DMS153 (cell line): ENCODE data around the gene RRP1.
A peak's percentile ranks its signal among the peaks of the same experiment; 100 is the strongest.

Experiments
- DNase-seq: peaks from one replicate; lab custom pipeline; 2025; lab: John Stamatoyannopoulos, UW

RRP1 gene, protein sequence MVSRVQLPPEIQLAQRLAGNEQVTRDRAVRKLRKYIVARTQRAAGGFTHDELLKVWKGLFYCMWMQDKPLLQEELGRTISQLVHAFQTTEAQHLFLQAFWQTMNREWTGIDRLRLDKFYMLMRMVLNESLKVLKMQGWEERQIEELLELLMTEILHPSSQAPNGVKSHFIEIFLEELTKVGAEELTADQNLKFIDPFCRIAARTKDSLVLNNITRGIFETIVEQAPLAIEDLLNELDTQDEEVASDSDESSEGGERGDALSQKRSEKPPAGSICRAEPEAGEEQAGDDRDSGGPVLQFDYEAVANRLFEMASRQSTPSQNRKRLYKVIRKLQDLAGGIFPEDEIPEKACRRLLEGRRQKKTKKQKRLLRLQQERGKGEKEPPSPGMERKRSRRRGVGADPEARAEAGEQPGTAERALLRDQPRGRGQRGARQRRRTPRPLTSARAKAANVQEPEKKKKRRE

GRCh38 chr21:43789276-43790009 lies at the start of gene RRP1:
Gene RRP1 (plus strand): TSS chr21:43789577. CDS start chr21:43789630, 53 bp downstream.
- DNase-seq: peak; percentile 68

- DNase-seq: no peak
Measured at GRCh38 chr21:43739621-43740435, 49.5 kb upstream of the RRP1 start.

DNA sequence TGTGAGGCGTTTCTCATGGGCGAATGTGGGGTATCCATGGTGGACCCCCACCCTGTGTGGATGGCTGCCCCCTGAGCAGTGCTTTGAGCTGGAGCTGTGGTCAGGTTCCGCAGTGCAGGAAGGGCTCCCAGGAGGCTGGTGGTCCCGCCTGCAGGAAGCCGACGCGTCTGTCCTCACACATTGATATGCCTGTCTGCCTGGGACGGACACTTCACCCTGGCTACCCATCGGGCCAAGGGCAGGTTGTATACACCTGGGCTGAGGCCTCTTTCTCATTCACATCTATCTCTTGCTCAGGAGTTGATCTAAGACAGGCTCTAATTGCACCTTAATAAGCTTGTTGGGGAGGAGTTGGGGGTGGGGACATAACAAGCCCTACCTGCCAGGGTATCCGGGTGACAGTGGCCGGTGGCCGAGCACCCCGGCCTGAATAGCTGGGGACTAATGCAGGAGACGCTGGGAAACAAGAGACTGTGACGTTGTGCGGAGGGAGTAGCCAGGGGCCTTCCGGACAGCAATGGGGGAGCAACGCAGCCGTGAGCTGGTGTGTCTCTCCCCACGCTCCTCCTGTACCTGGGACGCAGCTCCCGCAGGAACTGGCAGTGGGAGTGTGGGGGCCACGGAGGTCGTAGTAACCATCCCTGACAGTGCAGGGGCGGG lies 48.8 kb upstream of the RRP1 start:
- no peak for DNase-seq

DNA sequence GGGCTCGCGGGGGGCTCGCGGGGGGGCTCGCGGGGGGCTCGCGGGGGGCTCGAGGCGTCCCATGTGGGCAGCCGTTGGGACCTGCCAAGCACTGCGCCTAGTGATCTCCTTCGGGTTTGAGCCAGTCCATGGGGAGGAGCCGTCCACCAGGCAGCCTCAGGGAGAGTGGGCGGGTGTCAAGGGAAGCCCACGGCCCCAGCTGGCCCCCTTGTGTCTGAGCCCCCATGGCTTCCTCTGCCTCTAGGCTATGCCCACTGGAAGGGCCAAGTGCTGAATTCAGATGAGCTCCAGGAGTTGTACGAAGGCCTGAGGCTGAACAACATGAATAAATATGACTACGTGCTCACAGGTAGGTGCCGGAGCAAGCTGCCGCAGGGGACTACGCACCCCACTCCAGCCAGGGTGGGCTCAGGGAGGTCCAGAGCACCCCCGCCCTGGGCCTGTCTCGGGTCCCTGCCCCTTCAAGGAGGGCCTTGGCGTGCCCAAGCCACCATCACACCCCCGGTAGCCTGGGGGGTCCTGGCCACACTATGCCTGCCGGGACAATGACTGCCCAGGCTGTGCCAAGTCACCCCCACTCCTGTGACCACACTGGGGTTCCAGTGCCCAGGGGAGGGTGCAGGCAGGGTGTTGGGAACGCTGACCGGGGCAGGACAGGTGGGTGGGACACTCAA lies 47.8 kb upstream of the RRP1 start:
- DNase-seq: no peak

DNA sequence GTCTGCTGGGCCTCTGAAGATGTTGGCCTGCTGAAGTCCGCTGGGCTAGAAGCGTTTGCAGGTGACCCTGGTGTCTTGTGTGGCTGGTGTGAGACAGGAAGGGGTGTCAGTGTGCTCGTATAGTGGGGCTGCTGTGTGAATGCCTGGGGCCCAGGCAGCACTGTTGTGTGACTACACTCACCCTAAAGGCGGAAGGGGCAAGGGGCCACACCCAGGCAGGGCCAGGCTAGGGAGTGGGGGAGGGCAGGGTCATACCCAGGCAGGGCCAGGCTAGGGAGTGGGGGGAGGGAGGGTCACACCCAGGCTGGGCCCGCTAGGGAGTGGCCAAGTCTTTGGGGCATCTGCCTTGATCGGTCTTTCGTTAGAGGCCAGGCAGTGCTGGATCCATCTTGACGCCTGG lies 45.4 kb upstream of the RRP1 start:
- DNase-seq: no peak

DNA sequence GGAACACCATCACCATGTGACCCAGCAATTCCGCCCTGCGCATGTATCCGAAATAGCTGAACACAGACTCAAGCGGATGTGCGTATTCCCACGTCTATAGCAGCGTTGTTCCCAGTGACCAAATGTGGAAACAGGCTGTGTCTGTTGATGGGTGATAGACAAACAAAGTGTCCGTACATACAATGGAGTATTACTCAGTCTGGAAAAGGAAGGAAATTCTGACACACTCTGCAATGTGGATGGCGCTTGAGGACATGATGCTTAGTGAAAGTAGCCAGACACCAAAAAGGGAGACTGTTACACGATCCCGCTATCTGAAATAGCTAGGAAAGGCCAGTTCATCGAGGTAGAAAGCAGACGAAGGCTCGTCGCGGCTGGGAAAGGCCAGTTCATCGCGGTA lies 44.7 kb upstream of the RRP1 start:
- DNase-seq: no peak

GRCh38 chr21:43745772-43746517 lies 43.4 kb upstream of the RRP1 start:
- DNase-seq: no peak

DNA sequence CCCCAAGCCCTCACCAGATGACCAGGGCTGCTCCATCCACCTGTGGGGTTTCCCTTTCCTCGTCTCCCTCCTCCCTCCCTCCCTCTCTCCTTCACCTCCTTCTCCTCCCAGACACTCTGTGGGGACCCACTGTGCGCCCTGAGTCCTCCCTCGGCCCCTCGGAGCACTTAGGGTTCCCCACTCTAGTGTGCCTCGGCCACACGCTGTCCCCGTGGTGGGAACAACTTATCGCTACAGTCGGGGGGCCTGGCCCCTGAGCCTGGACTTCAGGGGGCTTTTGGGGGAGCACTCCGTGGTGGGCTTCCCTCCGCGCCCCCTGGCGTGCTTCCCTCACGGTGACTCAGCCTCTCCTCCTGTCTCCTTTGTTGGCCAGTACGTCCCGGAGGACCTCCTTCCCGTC lies 40.8 kb upstream of the RRP1 start:
- DNase-seq: no peak

GRCh38 chr21:43749651-43750262 lies 39.6 kb upstream of the RRP1 start:
- no peak for DNase-seq

DNA sequence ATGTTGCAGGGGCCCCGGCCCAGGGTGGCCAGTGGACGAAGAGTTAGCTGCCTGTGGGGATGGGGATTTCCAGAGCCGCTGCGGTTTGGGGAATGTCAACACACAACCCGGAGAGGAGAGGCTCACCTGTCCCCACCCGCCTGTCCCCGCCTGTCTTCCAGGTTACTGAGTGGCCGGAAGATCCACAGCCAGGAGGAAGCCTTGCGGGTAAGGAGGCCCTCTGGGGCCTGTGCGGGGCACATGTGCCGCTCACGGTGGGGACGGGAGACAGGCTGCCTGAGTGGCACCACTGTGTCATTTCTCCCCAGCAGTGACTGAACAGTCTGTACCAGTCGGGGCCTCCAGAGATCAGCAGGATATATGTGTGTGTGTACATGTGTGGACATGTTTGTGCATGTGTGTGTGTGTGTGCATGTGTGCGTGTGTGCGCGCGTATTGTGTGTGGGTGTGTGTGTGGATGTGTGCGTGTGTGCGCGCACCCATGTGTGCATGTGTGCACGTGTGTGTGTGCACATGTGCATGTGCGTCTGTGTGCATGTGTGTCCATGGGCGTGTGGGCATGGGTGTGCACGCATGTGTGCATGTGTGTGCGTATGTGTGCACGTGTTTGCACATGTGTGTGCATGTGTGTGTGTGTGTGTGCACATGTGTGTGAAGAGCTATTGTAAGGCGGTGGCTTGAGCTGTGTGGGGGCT lies 38.9 kb upstream of the RRP1 start:
- no peak for DNase-seq

DNA sequence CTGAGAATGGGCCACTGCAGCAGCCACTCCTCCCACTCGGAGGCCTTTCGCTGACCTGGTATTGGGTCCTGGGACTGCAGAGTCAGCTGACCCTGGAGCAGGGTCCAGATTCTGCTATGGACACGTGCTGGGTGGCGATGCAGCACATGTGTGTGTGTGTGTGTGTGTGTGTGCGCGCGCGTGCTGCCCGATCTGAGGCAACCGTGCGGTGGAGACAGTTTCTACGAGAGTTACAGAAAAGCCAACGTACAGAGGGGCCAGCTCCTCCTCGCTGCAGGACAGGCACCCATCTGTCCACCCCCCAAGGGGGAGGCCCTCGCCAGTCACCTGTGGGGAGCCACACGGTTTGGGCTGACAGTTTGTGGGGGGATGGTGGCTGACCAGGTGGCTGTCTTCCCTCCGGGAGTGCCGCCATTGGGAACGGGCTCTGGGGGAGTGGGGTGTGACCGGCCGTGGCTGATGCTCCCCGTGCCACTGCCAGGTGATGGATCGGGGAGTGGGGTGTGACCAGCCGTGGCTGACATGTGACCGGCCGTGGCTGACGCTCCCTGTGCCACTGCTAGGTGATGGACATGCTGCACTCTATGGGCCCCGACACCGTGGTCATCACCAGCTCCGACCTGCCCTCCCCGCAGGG lies 37.3 kb upstream of the RRP1 start:
- DNase-seq: no peak

DNA sequence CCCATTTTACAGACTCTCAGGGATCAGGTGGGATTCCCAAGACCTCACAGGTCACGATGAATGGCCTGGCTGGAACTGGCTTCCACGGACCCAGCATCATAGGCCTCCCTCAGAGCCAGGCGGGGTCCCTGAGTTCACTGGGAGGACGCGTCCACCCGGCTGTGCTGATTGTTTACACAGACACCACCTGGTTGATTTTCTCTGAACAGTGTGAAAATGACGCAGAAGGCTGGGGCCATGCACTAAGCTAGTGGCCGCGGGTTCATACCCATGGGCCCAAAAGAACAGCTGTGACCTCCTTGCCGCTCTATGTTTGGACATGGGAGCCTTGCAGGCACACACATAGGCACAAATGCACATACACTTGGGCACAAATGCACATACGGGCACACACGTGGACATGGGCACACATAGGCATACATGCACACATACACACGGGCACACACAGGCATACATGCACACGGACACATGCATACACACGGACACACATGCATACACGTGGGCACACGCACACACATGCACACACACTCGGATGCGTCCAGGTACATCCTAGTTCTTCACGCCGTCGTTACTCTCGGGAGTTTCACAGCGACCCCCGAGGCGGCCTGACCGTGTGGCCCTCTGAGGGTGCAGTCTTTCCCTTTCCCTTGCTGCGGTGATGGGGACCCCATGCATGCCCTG lies 36.5 kb upstream of the RRP1 start:
- DNase-seq: no peak

GRCh38 chr21:43753439-43753799 lies 36.0 kb upstream of the RRP1 start:
- DNase-seq: no peak

- no peak for DNase-seq
Measured at GRCh38 chr21:43754948-43755781, 34.2 kb upstream of the RRP1 start.

GRCh38 chr21:43755820-43756594 lies 33.4 kb upstream of the RRP1 start:
- DNase-seq: no peak

DNA sequence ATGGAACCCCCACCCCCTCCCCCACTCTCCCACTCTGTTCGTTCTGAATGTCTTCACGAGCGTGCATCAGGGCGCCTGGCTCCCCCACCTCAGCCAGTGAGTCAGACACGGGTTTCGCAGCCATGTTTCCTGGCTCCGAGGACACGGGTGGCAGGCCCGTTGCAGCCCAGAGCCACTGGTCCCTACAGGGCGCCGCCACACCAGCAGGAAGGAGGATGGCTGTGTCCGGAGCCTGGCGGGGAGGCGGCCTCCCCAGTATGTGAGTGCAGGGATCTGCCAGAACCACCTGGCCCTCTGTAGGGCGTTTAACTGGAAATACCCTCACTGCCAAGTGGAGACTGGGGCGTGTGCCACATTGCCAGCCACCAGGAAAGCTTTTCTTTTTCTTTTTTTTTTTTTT lies 31.8 kb upstream of the RRP1 start:
- DNase-seq: no peak

- no peak for DNase-seq
Measured at GRCh38 chr21:43758111-43758641, 31.2 kb upstream of the RRP1 start.
